Erythroblast (primary cell): ENCODE data around the gene ACOT7.

Experiments
- DNase-seq, 2 experiments: peaks; one replicate each; lab custom pipeline; 2025; lab: John Stamatoyannopoulos, UW
- GATA1 ChIP-seq: IDR thresholded peaks from 2 replicates; pipeline ENCODE4 v1.6.1; 2011; ENCODE audit warnings: low read depth, mild to moderate bottlenecking, control low read depth, low read length, moderate library complexity
- POLR2A ChIP-seq: IDR thresholded peaks from 2 replicates; pipeline ENCODE4 v1.6.1; 2011; ENCODE audit warnings: mild to moderate bottlenecking, low read length

ACOT7 gene

DNA sequence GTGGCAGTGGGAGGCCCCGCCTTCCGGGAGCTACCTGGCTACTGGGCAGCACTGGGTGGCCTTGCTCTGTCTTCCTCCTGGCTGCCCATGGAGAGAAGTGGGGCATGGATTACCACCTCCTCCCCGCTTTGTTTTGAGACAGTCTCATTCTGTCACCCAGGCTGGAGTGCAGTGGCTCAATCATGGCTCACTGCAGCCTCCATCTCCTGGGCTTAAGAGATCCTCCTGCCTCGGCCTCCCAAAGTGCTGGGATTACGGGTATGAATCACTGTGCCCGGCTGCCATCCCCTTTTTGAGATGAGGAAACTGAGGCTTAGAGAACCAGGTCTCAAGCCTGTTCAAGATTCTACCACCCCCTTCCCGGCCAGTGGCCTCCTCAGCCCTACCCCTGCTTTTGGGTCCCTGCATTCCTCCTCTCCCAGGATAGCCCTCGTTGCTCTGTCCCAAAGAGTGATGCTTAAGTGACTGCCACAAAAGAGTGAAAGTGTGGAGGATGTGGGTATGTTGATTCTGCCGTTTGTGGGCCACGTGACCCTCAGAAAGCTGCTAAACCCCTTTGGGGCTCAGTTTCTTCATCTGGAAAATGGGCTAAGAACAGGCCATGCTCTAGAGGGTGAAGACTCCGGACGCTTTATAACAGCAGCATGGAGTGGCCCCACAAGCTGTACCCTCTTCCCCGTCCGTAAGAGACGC, 141.7 kb downstream of the ACOT7 start:
- DNase-seq: no peak
- TF ChIP-seq GATA1: no peak
- TF ChIP-seq POLR2A: no peak

DNA sequence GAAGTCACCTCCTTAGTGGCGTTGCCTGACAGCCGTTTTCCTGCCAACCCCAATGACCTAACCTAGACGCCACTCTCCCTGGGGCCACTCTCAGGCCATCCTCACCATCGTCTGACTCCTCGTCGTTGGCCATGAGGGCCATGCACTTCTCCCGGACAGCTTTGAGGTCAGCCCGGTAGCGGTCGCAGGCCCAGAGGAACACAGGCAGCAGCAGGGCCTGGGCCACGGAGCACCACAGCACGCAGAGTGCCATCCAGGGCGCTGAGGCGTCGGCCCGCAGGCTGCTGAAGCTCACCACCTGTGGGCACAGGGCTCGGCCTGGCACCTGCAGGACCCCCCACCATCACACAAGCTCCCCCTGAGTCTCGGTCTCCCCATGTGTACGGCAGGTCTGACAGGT, 142.3 kb downstream of the ACOT7 start:
- TF ChIP-seq POLR2A: no peak
- no peak for TF ChIP-seq GATA1
- DNase-seq: no peak

GRCh38 chr1:6249739-6250689, 143.6 kb downstream of the ACOT7 start:
- TF ChIP-seq POLR2A (no peak), GATA1 (no peak)
- peak in 1 of 2 experiments; percentile 25 for DNase-seq

DNA sequence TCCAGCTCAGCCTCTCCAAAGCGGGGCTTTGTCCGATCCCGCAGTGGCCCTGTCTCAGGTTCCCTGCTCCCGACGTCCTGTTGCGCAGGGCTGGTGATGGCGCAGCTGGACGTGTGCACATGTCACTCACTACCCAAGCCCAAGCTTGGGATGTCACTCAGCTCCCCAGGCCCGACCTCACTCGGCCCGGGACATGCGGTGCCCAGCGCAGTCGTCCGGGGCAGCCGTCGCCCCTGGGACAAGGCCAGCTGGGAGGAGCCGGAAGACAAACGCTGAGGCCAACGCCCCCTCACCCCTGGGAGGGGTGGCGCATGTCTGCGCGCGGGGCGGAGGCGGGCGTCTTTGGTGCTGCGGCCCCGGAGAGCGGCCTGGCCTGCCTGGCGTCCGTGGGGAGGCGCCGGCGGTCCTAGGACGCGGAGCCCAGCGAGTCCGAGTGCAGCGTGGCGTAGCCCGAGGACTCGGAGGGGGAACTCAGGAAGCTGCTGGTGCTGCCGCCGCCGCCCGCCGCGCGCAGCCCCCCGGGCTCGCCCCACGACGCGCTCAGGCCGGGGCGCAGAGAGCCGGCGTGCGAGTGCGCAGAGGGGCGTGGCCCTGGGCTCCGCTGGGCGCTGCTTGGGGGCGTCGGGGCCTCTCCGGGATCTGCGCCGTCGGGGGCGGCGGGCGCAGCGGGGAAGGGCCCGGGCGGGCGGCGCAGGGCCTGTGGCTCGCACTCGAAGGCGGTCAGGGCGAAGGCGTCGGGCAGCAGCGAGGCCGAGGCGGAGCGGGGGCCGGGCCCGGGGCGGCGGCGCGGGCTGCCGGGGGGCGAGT, 144.4 kb downstream of the ACOT7 start:
- DNase-seq: peak; percentile 13 to 37

DNA sequence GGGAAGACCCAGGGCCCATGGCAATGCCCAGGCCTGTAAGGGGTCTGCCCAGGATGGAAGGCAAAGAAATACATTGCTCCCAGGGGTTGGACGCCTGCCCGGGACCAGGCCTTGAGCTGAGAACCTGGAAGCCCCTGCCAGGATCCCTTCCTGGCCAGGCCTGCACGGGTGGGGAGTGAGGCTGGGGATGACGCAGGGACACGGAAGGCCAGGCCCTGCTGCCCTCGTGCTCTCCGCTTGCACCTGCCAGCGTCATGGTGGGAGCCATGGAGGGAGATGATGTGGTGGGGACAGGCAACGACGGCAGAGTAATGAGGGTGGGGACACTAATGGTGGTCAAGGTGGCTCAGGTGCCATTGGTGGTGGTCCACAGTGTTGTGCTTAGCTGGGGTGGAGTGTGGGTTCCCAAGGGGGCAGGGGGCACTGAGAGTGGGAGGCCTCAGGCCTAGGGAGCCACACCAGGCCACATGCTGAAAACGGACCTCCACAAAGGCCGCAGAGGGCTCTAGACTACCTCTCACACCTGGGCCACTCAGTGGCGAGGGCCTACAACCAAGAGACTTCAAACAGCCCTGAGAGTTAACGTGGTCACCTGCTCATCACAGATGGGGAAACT, 145.3 kb downstream of the ACOT7 start:
- DNase-seq: no peak
- no peak for TF ChIP-seq POLR2A
- TF ChIP-seq GATA1: no peak

More for the DNA sequence above, 144.4 kb downstream of the ACOT7 start:
- no peak for TF ChIP-seq GATA1
- peak; percentile 20 for TF ChIP-seq POLR2A

- TF ChIP-seq GATA1 (no peak), POLR2A (no peak)
- DNase-seq: no peak
These were observed 145.9 kb downstream of the ACOT7 start for GRCh38 chr1:6247651-6248050.

GRCh38 chr1:6246497-6247467, 146.8 kb downstream of the ACOT7 start:
- TF ChIP-seq GATA1 (no peak), POLR2A (no peak)
- peak; percentile 82 to 90 for DNase-seq

DNA sequence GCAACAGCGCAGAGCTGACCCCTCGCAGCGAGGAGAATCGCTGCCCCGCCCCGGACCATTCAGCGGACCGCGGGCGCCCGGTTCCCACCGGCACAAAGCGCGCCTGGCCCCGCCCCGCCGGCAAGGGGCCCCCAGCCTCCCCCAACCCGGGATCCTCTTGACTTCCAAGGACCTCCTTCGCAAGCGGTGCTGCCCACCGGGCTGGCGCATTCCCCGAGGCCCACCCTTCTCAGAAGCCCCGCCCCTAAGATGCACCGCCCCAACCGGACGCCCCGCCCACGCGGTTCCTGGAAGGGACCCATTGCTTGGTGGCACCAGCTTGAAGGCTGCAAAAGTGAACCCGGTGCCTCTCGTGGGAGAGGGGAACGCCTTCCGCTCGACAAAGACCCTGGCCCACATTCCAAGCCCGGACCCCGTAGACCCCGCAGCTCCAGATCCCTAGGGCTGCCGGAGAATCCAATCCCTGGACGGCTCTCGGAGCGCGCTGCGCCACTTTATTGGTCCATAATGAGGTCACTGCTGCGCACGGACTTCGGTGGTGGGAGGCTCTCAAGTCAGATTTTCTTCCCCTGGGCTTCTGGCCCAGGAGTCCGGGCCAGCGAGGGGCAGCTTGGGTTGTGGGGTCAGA, 147.6 kb downstream of the ACOT7 start:
- TF ChIP-seq POLR2A (no peak), GATA1 (no peak)
- DNase-seq: peak; percentile 46 to 48

- TF ChIP-seq GATA1: no peak
- no peak for TF ChIP-seq POLR2A
- DNase-seq: peak; percentile 84 to 90
These were observed 148.3 kb downstream of the ACOT7 start for GRCh38 chr1:6245086-6245868.

DNA sequence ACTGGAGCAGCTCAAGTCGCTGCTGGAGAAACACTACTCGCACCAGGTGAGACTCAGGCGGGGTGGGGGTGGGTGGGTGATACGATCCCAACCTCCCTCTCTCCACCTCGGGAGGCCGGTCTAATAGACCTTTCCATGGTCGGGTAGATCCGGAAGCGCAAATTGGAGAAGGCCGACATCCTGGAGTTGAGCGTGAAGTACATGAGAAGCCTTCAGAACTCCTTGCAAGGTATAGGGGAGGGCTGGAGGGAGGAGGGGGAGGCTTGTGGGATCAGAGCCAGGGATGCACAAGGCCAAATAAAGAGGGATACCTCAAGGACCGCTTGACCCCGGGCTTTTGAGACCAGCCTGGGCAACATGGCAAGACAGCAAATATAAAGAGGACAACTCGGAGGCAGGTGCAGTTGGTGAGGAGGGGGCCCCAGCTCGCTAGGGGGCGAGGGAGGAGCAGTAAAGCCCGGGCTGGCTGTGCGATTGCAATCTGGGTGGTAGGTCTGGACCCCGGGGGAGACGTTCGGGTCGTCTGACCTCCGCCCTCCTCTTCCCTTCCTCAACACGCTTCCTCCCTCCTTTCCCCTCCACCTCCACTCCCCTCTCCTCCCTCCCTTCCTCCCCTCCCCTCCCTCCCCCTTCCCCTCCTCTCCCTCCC, 149.0 kb downstream of the ACOT7 start:
- TF ChIP-seq GATA1: no peak
- TF ChIP-seq POLR2A: no peak
- no peak for DNase-seq
